ENCODE results near the gene UQCRC2. TPM values are rescaled to one million over a fixed set of nuclear protein-coding genes. Genes with fewer than 3 reads are reported as not detected.
"Not testable (repeated sequence)": the region's sequence is repeated elsewhere in the genome, so short reads cannot be mapped to it uniquely, and the experiment has no call there.

Gene UQCRC2
- total RNA-seq, 1 donor from 2014 or later: 231 TPM

- no peaks in the 10 kb centered on the region for H3K9me3 Mint-ChIP-seq
- H3K4me1 Mint-ChIP-seq (ENCODE audit: unreplicated experiment): peaks cover 16% of the 10 kb centered on the region
- TF ChIP-seq, protein P1, sequence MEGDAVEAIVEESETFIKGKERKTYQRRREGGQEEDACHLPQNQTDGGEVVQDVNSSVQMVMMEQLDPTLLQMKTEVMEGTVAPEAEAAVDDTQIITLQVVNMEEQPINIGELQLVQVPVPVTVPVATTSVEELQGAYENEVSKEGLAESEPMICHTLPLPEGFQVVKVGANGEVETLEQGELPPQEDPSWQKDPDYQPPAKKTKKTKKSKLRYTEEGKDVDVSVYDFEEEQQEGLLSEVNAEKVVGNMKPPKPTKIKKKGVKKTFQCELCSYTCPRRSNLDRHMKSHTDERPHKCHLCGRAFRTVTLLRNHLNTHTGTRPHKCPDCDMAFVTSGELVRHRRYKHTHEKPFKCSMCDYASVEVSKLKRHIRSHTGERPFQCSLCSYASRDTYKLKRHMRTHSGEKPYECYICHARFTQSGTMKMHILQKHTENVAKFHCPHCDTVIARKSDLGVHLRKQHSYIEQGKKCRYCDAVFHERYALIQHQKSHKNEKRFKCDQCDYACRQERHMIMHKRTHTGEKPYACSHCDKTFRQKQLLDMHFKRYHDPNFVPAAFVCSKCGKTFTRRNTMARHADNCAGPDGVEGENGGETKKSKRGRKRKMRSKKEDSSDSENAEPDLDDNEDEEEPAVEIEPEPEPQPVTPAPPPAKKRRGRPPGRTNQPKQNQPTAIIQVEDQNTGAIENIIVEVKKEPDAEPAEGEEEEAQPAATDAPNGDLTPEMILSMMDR (conservative IDR thresholded peaks at IDR 0.05): no peak
- H3K36me3 Mint-ChIP-seq: peaks cover 4% of the 10 kb centered on the region
- no peak overlapping the region for H3K27ac Mint-ChIP-seq
- H3K4me3 Mint-ChIP-seq: no peak overlapping the region
- DNase-seq (ENCODE audit: extremely low spot score, unreplicated experiment): no peak
- no peaks in the 10 kb centered on the region for H3K27me3 Mint-ChIP-seq
These were observed 61.2 kb downstream of the UQCRC2 start for GRCh38 chr16:22014271-22014873.

DNA sequence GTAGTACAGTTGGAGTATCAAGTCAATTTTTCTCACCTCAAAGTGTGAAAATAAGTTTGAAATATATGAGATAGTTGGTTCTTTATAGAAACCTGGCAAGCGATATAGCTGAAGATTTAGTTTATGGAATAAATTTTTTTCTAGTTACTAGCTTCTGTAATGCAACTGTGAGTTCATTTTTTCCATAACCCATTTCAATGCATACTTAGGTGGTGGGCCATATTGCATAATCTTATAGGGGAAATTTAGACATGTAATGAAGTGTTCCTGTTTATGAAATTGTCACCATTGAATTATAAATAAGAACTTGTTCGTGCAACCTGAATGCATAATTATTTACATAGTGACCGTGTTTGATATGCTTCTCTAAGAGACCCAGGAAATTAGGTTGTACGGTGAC lies 63.8 kb downstream of the UQCRC2 start:
- Mint-ChIP-seq H3K36me3 (no peaks in the 10 kb centered on the region), H3K27me3 (no peaks in the 10 kb centered on the region), H3K27ac (no peak overlapping the region), H3K4me3 (no peak overlapping the region), H3K4me1 (ENCODE audit: unreplicated experiment) (peaks cover 9% of the 10 kb centered on the region), H3K9me3 (no peaks in the 10 kb centered on the region)
- no peak for DNase-seq (ENCODE audit: extremely low spot score, unreplicated experiment)
- TF ChIP-seq, protein P1 (conservative IDR thresholded peaks at IDR 0.05): no peak

- Mint-ChIP-seq H3K4me3 (no peak overlapping the region), H3K36me3 (no peaks in the 10 kb centered on the region), H3K9me3 (no peaks in the 10 kb centered on the region), H3K27ac (no peak overlapping the region), H3K27me3 (no peaks in the 10 kb centered on the region), H3K4me1 (ENCODE audit: unreplicated experiment) (peaks cover 13% of the 10 kb centered on the region)
- no peak for DNase-seq (ENCODE audit: extremely low spot score, unreplicated experiment)
- TF ChIP-seq, protein P1 (conservative IDR thresholded peaks at IDR 0.05): no peak
These were observed 65.4 kb downstream of the UQCRC2 start for GRCh38 chr16:22018559-22018958.

GRCh38 chr16:22022151-22022550 lies 69.0 kb downstream of the UQCRC2 start:
- Mint-ChIP-seq H3K27ac (no peak overlapping the region), H3K27me3 (no peaks in the 10 kb centered on the region), H3K36me3 (no peaks in the 10 kb centered on the region), H3K9me3 (no peaks in the 10 kb centered on the region), H3K4me3 (no peak overlapping the region), H3K4me1 (ENCODE audit: unreplicated experiment) (peaks cover 27% of the 10 kb centered on the region)
- DNase-seq (ENCODE audit: extremely low spot score, unreplicated experiment): no peak
- TF ChIP-seq, protein P1 (conservative IDR thresholded peaks at IDR 0.05): no peak

DNA sequence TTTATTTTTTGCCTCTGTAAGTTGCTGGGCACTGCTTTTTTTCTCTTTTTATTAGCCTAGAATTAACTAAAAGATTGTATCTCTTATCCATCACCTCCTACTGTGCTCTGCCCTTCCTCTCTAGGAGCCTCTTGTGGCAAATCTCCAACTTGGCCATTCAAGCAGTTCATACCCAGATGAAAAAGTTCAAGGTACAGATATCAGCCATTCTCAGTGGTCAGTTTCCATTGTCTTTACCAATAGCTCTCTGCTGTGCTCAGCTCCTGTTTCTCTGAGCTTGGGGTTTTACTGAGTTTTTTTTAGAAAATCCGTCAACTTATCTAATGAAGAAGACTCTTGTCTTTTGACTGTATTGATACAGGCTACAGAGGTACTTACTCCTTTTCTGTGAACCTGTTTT lies 70.3 kb downstream of the UQCRC2 start:
- TF ChIP-seq, protein P1 (conservative IDR thresholded peaks at IDR 0.05): no peak
- DNase-seq (ENCODE audit: extremely low spot score, unreplicated experiment): no peak
- H3K27me3 Mint-ChIP-seq: no peaks in the 10 kb centered on the region
- no peaks in the 10 kb centered on the region for H3K36me3 Mint-ChIP-seq
- no peaks in the 10 kb centered on the region for H3K9me3 Mint-ChIP-seq
- peaks cover 28% of the 10 kb centered on the region for H3K4me1 Mint-ChIP-seq (ENCODE audit: unreplicated experiment)
- no peak overlapping the region for H3K27ac Mint-ChIP-seq
- H3K4me3 Mint-ChIP-seq: no peak overlapping the region

DNA sequence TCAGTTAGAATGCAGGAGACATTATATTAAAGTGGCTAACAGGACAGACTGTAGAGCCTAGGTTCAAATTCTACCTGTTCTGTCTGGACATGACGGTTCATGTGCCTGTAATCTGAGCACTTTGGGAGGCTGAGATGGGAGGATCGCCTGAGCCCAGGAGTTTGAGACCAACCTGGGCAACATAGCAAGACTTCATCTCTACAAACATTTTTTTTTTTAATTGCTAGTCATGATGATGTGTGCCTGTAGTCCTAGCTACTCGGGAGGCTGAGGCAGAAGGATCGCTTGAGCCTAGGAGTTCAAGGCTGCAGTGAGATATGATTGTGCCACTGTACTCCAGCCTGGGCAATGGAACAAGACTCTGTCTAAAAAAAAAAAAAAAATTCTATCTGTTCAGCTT lies 71.6 kb downstream of the UQCRC2 start:
- peaks cover 28% of the 10 kb centered on the region for H3K4me1 Mint-ChIP-seq (ENCODE audit: unreplicated experiment)
- not testable (repeated sequence) for H3K4me3 Mint-ChIP-seq; H3K27me3 Mint-ChIP-seq; DNase-seq (ENCODE audit: extremely low spot score, unreplicated experiment); H3K36me3 Mint-ChIP-seq; H3K27ac Mint-ChIP-seq; H3K9me3 Mint-ChIP-seq

All from type B pancreatic cell (in vitro differentiated cells).